Prostate gland (tissue), 2 donors: Measurements from ENCODE around the gene STAT3. TPM values are rescaled to one million over a fixed set of nuclear protein-coding genes. Genes with fewer than 3 reads are reported as not detected.

ENCODE experiments used
- DNase-seq: peaks from one replicate; pipeline ENCODE4 v3.0.0-alpha.2; 2019; ENCODE audit warnings: low spot score
- H3K27ac ChIP-seq, 2 donors: fragments of 200-600 bp; sonication (generic); 2 replicates each; pipeline ENCODE4 v1.5.1; 2017 to 2019
- H3K27me3 ChIP-seq: fragments of 200-600 bp; sonication (generic); replicated peaks from 2 replicates; pipeline ENCODE4 v1.5.1; 2019; ENCODE audit not compliant: insufficient read depth
- H3K36me3 ChIP-seq, 2 donors: fragments of 200-600 bp; sonication (generic); 1 replicate in 1 of 2; 2 replicates in 1 of 2; pipeline versions ENCODE4 v1.5.1 to v1.8.1; 2017 to 2019
- H3K4me1 ChIP-seq: fragments of 200-600 bp; sonication (generic); replicated peaks from 2 replicates; pipeline ENCODE4 v1.5.1; 2019
- H3K4me3 ChIP-seq, 2 donors: fragments of 200-600 bp; sonication (generic); 2 replicates each; pipeline ENCODE4 v1.5.1; 2017 to 2019
- H3K9me3 ChIP-seq: fragments of 200-600 bp; sonication (generic); 2 replicates; pipeline ENCODE4 v1.5.1; 2017
- CTCF ChIP-seq, 4 experiments: fragments of 200-600 bp in 2 of 4; fragments of 450-650 bp in 2 of 4; sonication (generic) in 2 of 4; IDR thresholded peaks; 1 replicate in 3 of 4; 2 replicates in 1 of 4; pipeline ENCODE4 v1.5.1; 2016 to 2019; ENCODE audit warnings: antibody characterized with exemption in 4 of 4, mild to moderate bottlenecking in 2 of 4, moderate library complexity in 2 of 4
- POLR2A ChIP-seq: fragments of 450-650 bp; IDR thresholded peaks from one replicate; pipeline ENCODE4 v1.6.1; 2016; ENCODE audit warnings: antibody characterized with exemption, mild to moderate bottlenecking
- POLR2AphosphoS5 ChIP-seq: sonication (generic); formaldehyde crosslinking; IDR thresholded peaks from one replicate; pipeline ENCODE4 v1.6.1; 2017; ENCODE audit warnings: antibody characterized with exemption
- WGBS: methylation state at CpG from one replicate; pipeline ENCODE4 v1.1.5; 2018; 5-methylcytosine and 5-hydroxymethylcytosine counted together
- intact Hi-C: fragments of 100-400 bp; cut with DNase I; formaldehyde crosslinking; loops from one replicate; pipeline ENCODE4 v1.14.2; 2022
- total RNA-seq, 2 donors: library from RNA; depleted of rRNA; stranded (reverse); fragments of >200 nt; gene quantifications; one replicate each; pipeline ENCODE4 v1.1.0, GENCODE V29; 2016

STAT3 gene
- total RNA-seq, 2 donors from 2014 or later: 188 to 230 TPM

GRCh38 chr17:42294469-42295398 is 93.5 kb downstream of the STAT3 start:
- intact Hi-C loops: no loop called here
- Histone ChIP-seq H3K9me3 (no peaks in the 10 kb centered on the region), H3K4me1 (no peaks in the 10 kb centered on the region), H3K27ac (no peak overlapping the region), H3K36me3 (no peaks in the 10 kb centered on the region), H3K27me3 (no peaks in the 10 kb centered on the region), H3K4me3 (no peak overlapping the region)
- 78% methylated on average over 12 of the region's 12 CpGs for WGBS
- no peak for DNase-seq
- TF ChIP-seq POLR2A: no peak
- TF ChIP-seq CTCF (IDR thresholded peaks at IDR 0.05): no peak
- no peak for TF ChIP-seq POLR2AphosphoS5

GRCh38 chr17:42291129-42291528 is 97.1 kb downstream of the STAT3 start:
- H3K4me3 ChIP-seq: no peak overlapping the region
- TF ChIP-seq POLR2A: no peak
- no peak for TF ChIP-seq CTCF (IDR thresholded peaks at IDR 0.05)
- no peak for TF ChIP-seq POLR2AphosphoS5
- H3K36me3 ChIP-seq: no peaks in the 10 kb centered on the region
- no peak overlapping the region for H3K27ac ChIP-seq
- no peak for DNase-seq
- intact Hi-C loops: no loop called here
- peaks cover 3% of the 10 kb centered on the region for H3K4me1 ChIP-seq
- WGBS: 89% methylated on average over 11 of the region's 11 CpGs
- H3K9me3 ChIP-seq: no peaks in the 10 kb centered on the region
- no peaks in the 10 kb centered on the region for H3K27me3 ChIP-seq

- H3K4me3 ChIP-seq: no peak overlapping the region
- H3K4me1 ChIP-seq: peaks cover 3% of the 10 kb centered on the region
- H3K27me3 ChIP-seq: no peaks in the 10 kb centered on the region
- 87% methylated on average over 5 of the region's 5 CpGs for WGBS
- intact Hi-C loops: no loop called here
- no peak overlapping the region for H3K27ac ChIP-seq
- no peaks in the 10 kb centered on the region for H3K36me3 ChIP-seq
- H3K9me3 ChIP-seq: no peaks in the 10 kb centered on the region
- no peak for DNase-seq
- TF ChIP-seq POLR2A (no peak), CTCF (IDR thresholded peaks at IDR 0.05) (no peak), POLR2AphosphoS5 (no peak)
Measured at GRCh38 chr17:42290577-42290976, 97.7 kb downstream of the STAT3 start.

- Histone ChIP-seq H3K36me3 (no peaks in the 10 kb centered on the region), H3K9me3 (no peaks in the 10 kb centered on the region), H3K4me3 (peak overlapping the region in 1 of 2 donors; percentile 64), H3K27me3 (no peaks in the 10 kb centered on the region), H3K27ac (no peak overlapping the region), H3K4me1 (peaks cover 3% of the 10 kb centered on the region)
- TF ChIP-seq POLR2AphosphoS5 (no peak), POLR2A (no peak), CTCF (IDR thresholded peaks at IDR 0.05) (no peak)
- intact Hi-C loops: no loop called here
- no peak for DNase-seq
- 92% methylated on average over 9 of the region's 9 CpGs for WGBS
Measured at GRCh38 chr17:42289611-42290181, 98.5 kb downstream of the STAT3 start.
